ENCODE results near the gene AJAP1.

DNA sequence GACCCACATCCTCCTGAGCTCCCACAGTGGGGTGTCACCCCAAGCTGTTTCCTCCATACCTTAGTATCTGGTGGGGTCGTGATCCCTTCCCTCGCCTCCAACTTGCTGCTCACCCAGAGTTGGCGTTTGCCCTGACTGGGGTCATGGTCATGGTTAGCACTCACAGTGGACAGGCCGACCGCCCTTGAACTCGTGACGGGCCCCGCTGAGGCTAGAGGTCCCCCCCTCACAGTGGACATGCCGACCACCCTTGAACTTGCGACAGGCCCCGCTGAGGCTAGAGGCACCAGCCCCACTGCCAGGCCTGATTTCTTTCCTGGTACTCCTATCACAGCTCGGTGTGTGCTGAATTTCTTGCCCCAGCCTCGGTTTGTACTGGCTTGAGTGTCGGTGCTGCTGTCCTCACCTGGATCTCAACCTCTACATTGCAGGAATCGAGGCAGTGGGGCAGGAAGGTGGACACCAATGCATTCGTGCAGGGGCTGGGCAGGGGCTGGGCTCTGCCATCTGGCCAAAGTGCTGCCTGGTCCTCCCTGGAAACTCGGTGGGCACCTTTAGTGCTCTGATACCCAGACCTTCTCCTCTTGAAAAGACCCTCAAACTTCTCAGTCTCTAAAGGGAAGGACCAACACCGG lies 37.5 kb upstream of the AJAP1 start:
- TF ChIP-seq POLR2A (IDR thresholded peaks at IDR 0.05; ENCODE audit: low read depth, low read length) (no peak), POLR2AphosphoS5 (IDR thresholded peaks at IDR 0.05; ENCODE audit: low read depth, low read length) (no peak), TAF1 (IDR thresholded peaks at IDR 0.05; ENCODE audit: borderline replicate concordance, low read depth, low read length) (no peak)

All from GM12892 (cell line).